Erythroblast (primary cell): ENCODE results near the gene CTNNBIP1.

Experiments used
- GATA1 ChIP-seq: IDR thresholded peaks from 2 replicates; pipeline ENCODE4 v1.6.1; 2011; ENCODE audit warnings: low read depth, mild to moderate bottlenecking, control low read depth, low read length, moderate library complexity
- POLR2A ChIP-seq: IDR thresholded peaks from 2 replicates; pipeline ENCODE4 v1.6.1; 2011; ENCODE audit warnings: mild to moderate bottlenecking, low read length

- no peak for TF ChIP-seq POLR2A
- no peak for TF ChIP-seq GATA1
These were observed 20.7 kb downstream of the CTNNBIP1 start for GRCh38 chr1:9889411-9889810.
